Measurements from ENCODE around the gene CFAP20DC. TPM values are rescaled to one million over a fixed set of nuclear protein-coding genes. Genes with fewer than 3 reads are reported as not detected.

Gene CFAP20DC
- total RNA-seq, 1 experiment from 2014 or later, result 1.1 TPM

DNA sequence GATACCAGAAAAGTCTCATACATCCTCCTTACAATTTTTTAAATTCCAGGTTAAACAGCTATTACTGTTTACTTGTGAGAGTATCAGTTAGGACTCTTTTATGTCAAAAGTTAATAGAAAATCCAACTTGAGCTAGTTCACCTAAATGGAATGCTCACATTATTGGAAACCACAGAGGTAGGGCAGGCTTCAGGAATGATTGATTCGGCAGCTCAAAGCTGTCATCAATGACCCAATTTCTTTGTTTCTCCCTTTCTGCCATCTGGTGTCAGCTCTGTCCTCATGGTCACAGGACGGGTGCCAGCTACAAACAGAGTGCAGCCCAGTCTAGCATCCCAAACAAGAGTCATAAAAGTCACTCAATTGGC is 32.2 kb downstream of the CFAP20DC start:
- Mint-ChIP-seq H3K27ac (ENCODE audit: low read depth, unreplicated experiment) (no peak overlapping the region), H3K4me3 (ENCODE audit: unreplicated experiment) (no peak overlapping the region), H3K27me3 (ENCODE audit: insufficient read depth, unreplicated experiment) (no peaks in the 10 kb centered on the region), H3K9me3 (ENCODE audit: unreplicated experiment) (no peaks in the 10 kb centered on the region), H3K4me1 (ENCODE audit: insufficient read depth, unreplicated experiment) (no peaks in the 10 kb centered on the region), H3K36me3 (ENCODE audit: insufficient read depth, unreplicated experiment) (no peaks in the 10 kb centered on the region)
- ChIA-PET CTCF (no interaction called here), POLR2A (interaction anchor here (0.7 to 1.5 kb wide), 3 partner anchors 12 to 123 kb away, joined by 3 read pairs; no protein-coding TSS in a partner anchor)
- no TSS peak for BruUV-seq (replicated peaks)
- DNase-seq (ENCODE audit: unreplicated experiment), result no peak
- TF ChIP-seq, protein P1, sequence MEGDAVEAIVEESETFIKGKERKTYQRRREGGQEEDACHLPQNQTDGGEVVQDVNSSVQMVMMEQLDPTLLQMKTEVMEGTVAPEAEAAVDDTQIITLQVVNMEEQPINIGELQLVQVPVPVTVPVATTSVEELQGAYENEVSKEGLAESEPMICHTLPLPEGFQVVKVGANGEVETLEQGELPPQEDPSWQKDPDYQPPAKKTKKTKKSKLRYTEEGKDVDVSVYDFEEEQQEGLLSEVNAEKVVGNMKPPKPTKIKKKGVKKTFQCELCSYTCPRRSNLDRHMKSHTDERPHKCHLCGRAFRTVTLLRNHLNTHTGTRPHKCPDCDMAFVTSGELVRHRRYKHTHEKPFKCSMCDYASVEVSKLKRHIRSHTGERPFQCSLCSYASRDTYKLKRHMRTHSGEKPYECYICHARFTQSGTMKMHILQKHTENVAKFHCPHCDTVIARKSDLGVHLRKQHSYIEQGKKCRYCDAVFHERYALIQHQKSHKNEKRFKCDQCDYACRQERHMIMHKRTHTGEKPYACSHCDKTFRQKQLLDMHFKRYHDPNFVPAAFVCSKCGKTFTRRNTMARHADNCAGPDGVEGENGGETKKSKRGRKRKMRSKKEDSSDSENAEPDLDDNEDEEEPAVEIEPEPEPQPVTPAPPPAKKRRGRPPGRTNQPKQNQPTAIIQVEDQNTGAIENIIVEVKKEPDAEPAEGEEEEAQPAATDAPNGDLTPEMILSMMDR (IDR thresholded peaks at IDR 0.05; ENCODE audit: unreplicated experiment), result no peak
- intact Hi-C loops (cut with micrococcal nuclease), result no loop called here

GRCh38 chr3:59016930-59017616 is 32.8 kb downstream of the CFAP20DC start:
- POLR2A ChIA-PET, result interaction anchor here (0.7 to 1.5 kb wide), 3 partner anchors 13 to 124 kb away, joined by 3 read pairs; no protein-coding TSS in a partner anchor
- BruUV-seq (replicated peaks), result no TSS peak
- no peak overlapping the region for H3K4me3 Mint-ChIP-seq (ENCODE audit: unreplicated experiment)
- TF ChIP-seq, protein P1 (IDR thresholded peaks at IDR 0.05; ENCODE audit: unreplicated experiment), result no peak
- H3K36me3 Mint-ChIP-seq (ENCODE audit: insufficient read depth, unreplicated experiment), result no peaks in the 10 kb centered on the region
- intact Hi-C loops (cut with micrococcal nuclease), result no loop called here
- no peak for DNase-seq (ENCODE audit: unreplicated experiment)
- H3K27me3 Mint-ChIP-seq (ENCODE audit: insufficient read depth, unreplicated experiment), result no peaks in the 10 kb centered on the region
- CTCF ChIA-PET, result interaction anchor here (0.6 kb wide), 1 partner anchor 269 kb away, joined by 3 read pairs; no protein-coding TSS in a partner anchor
- no peaks in the 10 kb centered on the region for H3K9me3 Mint-ChIP-seq (ENCODE audit: unreplicated experiment)
- no peak overlapping the region for H3K27ac Mint-ChIP-seq (ENCODE audit: low read depth, unreplicated experiment)
- H3K4me1 Mint-ChIP-seq (ENCODE audit: insufficient read depth, unreplicated experiment), result no peaks in the 10 kb centered on the region

DNA sequence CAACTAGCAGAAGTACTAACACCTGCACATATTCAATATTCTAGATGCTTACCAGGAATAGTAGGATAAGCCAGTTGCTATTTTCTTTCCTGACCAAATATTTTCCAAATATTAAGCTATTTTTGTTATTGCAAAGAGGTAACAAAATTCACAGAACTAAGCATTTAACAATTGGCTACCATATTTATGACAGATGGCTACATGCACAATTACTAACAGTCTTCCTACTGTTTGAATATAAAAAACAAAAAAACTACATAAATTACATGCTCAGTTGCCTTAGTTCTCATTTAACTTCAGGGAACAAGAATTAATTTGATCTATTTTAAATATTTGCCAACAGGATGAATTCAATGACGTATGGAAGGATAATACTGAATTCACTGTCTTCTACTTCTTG is 36.2 kb downstream of the CFAP20DC start:
- CTCF ChIA-PET, result no interaction called here
- no peak overlapping the region for H3K4me3 Mint-ChIP-seq (ENCODE audit: unreplicated experiment)
- POLR2A ChIA-PET, result no interaction called here
- H3K9me3 Mint-ChIP-seq (ENCODE audit: unreplicated experiment), result peaks cover 8% of the 10 kb centered on the region
- no peaks in the 10 kb centered on the region for H3K27me3 Mint-ChIP-seq (ENCODE audit: insufficient read depth, unreplicated experiment)
- DNase-seq (ENCODE audit: unreplicated experiment), result no peak
- TF ChIP-seq, protein P1 (IDR thresholded peaks at IDR 0.05; ENCODE audit: unreplicated experiment), result no peak
- no TSS peak for BruUV-seq (replicated peaks)
- no peak overlapping the region for H3K27ac Mint-ChIP-seq (ENCODE audit: low read depth, unreplicated experiment)
- no peaks in the 10 kb centered on the region for H3K4me1 Mint-ChIP-seq (ENCODE audit: insufficient read depth, unreplicated experiment)
- H3K36me3 Mint-ChIP-seq (ENCODE audit: insufficient read depth, unreplicated experiment), result no peaks in the 10 kb centered on the region
- intact Hi-C loops (cut with micrococcal nuclease), result no loop called here

DNA sequence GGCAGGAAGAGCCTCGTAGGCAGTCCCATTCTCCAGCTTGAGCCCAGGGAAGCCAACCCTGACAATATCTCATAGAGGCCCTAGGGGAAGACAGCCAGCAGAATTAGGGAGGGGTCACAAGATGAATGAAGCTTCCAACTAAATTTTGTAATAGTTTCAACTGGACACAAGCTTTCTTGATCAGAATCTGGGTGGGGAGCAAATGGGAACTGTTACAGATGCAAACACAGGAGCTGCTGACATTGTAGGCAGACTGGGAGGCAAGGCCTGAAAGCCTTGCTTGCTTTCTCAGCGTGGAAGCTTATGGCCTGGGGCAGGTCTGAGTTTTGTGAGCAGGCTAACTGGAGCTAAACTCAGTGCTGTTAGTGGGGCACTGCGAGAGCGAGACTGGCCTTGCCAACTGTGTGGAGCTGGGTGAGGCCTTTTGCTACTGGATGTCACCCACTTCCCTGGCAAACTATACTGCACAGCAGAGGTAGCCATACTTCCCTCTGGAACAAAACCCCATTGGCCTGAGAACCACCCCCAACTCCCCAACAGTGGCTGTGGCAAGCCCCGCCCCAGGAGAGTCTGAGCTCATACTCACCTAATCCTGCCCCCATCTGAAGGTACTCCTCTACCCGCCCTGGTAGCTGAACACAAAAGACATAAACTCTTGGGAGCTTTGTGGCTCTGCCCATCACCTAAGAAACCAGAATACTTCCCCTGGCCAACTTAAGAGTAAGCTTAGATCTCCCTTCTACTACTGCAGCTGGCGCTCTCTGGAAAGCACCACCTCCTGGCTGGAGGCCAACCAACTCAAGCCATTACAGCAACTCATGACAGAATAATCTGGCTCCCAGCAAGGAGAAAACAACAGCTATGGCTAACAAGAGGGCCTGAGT is 42.9 kb downstream of the CFAP20DC start:
- no peak overlapping the region for H3K27ac Mint-ChIP-seq (ENCODE audit: low read depth, unreplicated experiment)
- no TSS peak for BruUV-seq (replicated peaks)
- no peaks in the 10 kb centered on the region for H3K36me3 Mint-ChIP-seq (ENCODE audit: insufficient read depth, unreplicated experiment)
- peak; percentile 6 for DNase-seq (ENCODE audit: unreplicated experiment)
- no peaks in the 10 kb centered on the region for H3K4me1 Mint-ChIP-seq (ENCODE audit: insufficient read depth, unreplicated experiment)
- peaks cover 8% of the 10 kb centered on the region for H3K9me3 Mint-ChIP-seq (ENCODE audit: unreplicated experiment)
- intact Hi-C loops (cut with micrococcal nuclease), result no loop called here
- no peak overlapping the region for H3K4me3 Mint-ChIP-seq (ENCODE audit: unreplicated experiment)
- ChIA-PET CTCF (interaction anchor here (0.5 to 1.5 kb wide), 5 partner anchors 9 to 785 kb away, joined by 3 to 5 read pairs (median 3); no protein-coding TSS in a partner anchor), POLR2A (no interaction called here)
- TF ChIP-seq, protein P1 (IDR thresholded peaks at IDR 0.05; ENCODE audit: unreplicated experiment), result no peak
- H3K27me3 Mint-ChIP-seq (ENCODE audit: insufficient read depth, unreplicated experiment), result no peaks in the 10 kb centered on the region

Measured in MCF 10A (cell line).